Nephron progenitor cell (in vitro differentiated cells): ENCODE results near the gene METTL22.
A peak's percentile ranks its signal among the peaks of the same experiment; 100 is the strongest.

Source experiments
- DNase-seq: peaks from one replicate; pipeline ENCODE4 v3.0.0; 2021
- H3K27ac Mint-ChIP-seq: 2 replicates; pipeline ENCODE4 v1.8.0; 2021; ENCODE audit warnings: mild to moderate bottlenecking, moderate library complexity, mixed read lengths
- H3K27me3 Mint-ChIP-seq: 2 replicates; pipeline ENCODE4 v1.8.0; 2021; ENCODE audit warnings: mild to moderate bottlenecking, low read depth, mixed read lengths; ENCODE audit not compliant: poor library complexity
- H3K36me3 Mint-ChIP-seq: 2 replicates; pipeline ENCODE4 v1.8.0; 2021; ENCODE audit warnings: low read depth, mixed read lengths
- H3K4me1 Mint-ChIP-seq: 2 replicates; pipeline ENCODE4 v1.8.0; 2021; ENCODE audit warnings: mixed read lengths
- H3K4me3 Mint-ChIP-seq: 2 replicates; pipeline ENCODE4 v1.8.0; 2021; ENCODE audit warnings: mild to moderate bottlenecking, moderate library complexity, mixed read lengths
- H3K9me3 Mint-ChIP-seq: 2 replicates; pipeline ENCODE4 v1.8.0; 2021; ENCODE audit warnings: mild to moderate bottlenecking, moderate library complexity, mixed read lengths
- TF ChIP-seq, protein P1 (sequence below): fragments of 200-600 bp; sonication (generic); IDR thresholded peaks from 2 replicates; pipeline ENCODE4 v1.5.0; 2021; ENCODE audit warnings: antibody characterized with exemption

METTL22 gene

DNA sequence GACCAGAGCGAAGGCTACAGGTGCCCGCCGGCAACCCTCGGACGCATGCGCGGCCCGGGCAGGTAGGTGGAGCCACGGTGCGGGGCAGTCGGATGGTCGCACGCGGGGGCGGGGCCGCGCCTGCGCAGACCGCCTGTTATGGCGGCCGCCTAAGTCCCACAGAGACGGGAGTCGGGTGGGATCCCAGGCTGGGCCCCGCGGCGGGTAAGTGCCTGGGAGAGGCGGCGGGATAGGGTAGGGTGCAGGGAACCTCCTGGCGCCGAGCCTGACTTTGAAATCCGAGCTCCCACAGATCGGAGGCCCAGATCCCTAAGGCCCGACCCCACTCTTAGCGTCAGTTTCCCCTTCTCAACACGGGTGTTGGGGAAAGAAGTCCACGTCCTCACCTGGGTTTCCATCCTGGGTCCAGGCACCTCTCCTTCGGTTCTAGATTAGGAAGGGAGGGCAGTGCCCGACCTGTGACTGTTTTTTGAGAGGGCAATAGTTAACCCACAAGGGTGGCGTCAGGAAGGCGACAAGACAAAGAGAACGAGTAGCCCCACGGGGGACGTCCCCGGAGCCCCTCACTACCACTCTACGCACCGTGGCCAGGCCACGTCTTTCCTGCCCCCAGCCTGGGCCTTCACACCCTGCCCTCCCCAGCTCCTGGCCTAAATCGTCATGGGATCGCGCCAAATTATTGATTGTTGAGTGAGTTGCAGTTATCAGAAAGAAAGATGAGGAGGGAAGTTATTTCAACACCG is at the start of gene METTL22:
TSS of gene METTL22 (plus strand) at position 127 of the 743 bp plus-strand sequence. CDS start 3,968 bp downstream, outside the sequence.
- H3K27ac Mint-ChIP-seq = peak within 1 kb of the TSS; percentile 97
- H3K4me3 Mint-ChIP-seq = peak within 1 kb of the TSS; percentile 96
- DNase-seq = peak; percentile 98
- TF ChIP-seq, protein P1, sequence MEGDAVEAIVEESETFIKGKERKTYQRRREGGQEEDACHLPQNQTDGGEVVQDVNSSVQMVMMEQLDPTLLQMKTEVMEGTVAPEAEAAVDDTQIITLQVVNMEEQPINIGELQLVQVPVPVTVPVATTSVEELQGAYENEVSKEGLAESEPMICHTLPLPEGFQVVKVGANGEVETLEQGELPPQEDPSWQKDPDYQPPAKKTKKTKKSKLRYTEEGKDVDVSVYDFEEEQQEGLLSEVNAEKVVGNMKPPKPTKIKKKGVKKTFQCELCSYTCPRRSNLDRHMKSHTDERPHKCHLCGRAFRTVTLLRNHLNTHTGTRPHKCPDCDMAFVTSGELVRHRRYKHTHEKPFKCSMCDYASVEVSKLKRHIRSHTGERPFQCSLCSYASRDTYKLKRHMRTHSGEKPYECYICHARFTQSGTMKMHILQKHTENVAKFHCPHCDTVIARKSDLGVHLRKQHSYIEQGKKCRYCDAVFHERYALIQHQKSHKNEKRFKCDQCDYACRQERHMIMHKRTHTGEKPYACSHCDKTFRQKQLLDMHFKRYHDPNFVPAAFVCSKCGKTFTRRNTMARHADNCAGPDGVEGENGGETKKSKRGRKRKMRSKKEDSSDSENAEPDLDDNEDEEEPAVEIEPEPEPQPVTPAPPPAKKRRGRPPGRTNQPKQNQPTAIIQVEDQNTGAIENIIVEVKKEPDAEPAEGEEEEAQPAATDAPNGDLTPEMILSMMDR = no peak
- peaks cover 18% of the 10 kb centered on the region for H3K27me3 Mint-ChIP-seq
- no peaks in the 10 kb centered on the region for H3K9me3 Mint-ChIP-seq
- peaks cover 23% of the 10 kb centered on the region for H3K4me1 Mint-ChIP-seq
- peaks cover 18% of the 10 kb centered on the region for H3K36me3 Mint-ChIP-seq

DNA sequence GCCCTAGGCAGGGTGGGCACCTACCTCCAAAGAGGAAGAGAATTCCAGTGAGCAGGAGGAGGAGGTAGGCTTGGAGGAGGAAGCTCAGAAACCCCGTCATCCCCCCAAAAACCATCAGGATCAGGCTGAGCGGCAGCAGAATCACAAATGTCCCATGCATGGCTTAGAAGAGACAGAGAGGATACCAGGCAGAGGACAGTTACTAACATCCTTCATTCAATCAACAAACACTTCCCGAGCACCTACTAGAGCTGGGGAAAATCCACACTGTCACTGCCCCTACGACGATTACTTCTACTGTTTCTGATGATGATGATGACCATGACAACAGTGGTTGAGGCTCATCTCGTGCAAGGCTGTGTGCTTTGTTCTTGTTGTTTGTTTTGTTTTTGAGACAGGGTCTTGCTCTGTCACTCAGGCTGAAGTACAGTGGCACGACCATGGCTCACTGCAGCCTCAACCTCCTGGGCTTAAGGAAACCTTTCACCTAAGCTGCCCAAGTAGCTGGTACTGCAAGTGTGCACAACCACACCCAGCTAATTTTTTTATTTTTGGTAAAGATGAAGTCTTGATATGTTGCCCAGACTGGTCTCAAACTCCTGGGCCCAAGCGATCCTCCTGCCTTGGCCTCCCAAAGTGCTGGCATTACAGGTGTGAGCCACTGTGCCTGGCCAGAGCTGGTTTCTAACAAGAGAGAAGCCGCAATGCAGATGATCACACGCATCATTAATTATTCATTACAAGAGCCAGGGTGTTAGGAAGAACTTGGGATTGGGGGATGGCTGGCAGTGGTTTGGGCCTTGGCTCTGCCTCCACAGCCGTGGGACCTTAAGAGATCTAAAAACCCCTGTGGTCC is 49.2 kb upstream of the METTL22 start:
- peaks cover 26% of the 10 kb centered on the region for H3K27me3 Mint-ChIP-seq
- TF ChIP-seq, protein P1 = no peak
- H3K9me3 Mint-ChIP-seq = peaks cover 5% of the 10 kb centered on the region
- DNase-seq = no peak
- peaks cover 24% of the 10 kb centered on the region for H3K4me1 Mint-ChIP-seq
- no peaks in the 10 kb centered on the region for H3K36me3 Mint-ChIP-seq
- no peak overlapping the region for H3K27ac Mint-ChIP-seq
- no peak overlapping the region for H3K4me3 Mint-ChIP-seq

DNA sequence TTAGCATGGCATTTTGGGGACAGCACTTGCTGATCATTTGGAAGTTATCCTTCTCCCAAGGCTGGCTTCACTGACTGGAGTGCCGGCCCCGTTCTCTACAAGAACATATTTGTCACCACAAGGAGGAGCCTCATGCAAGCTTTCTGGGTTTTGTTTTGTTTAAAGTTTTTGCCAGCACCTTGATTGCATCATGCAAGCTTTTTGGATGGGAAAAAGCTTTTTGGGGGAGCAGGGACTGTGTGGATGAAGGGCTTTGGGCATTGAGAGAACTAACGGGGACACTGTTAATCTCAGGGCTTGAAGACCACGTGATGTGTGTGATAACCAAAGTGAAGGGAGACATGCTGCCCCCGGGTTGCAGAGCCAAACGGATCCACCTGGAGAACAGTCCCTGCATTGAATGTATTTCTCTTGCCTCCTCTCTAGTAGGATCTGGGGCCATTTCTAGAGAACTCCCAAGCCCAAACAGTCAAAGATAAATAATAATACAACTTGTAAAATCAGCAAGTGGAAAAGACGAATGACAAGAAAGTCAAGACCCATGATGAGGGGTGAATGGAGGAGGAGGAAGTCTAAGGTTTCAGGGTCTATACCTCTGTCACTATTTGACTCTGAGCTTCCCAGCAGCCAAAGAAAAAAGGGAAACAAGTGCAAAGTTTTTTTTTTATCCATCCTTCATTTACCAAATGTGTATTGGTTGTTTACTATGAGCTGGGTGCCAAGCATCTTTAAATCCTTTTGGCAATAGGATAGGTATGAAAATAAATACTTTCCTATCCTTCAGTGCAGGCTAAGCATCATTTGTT is 48.4 kb upstream of the METTL22 start:
- Mint-ChIP-seq H3K36me3 (no peaks in the 10 kb centered on the region), H3K4me1 (peaks cover 24% of the 10 kb centered on the region), H3K4me3 (no peak overlapping the region), H3K27ac (no peak overlapping the region), H3K27me3 (peaks cover 26% of the 10 kb centered on the region), H3K9me3 (peaks cover 5% of the 10 kb centered on the region)
- TF ChIP-seq, protein P1 = peak; percentile 50
- peak; percentile 22 for DNase-seq

DNA sequence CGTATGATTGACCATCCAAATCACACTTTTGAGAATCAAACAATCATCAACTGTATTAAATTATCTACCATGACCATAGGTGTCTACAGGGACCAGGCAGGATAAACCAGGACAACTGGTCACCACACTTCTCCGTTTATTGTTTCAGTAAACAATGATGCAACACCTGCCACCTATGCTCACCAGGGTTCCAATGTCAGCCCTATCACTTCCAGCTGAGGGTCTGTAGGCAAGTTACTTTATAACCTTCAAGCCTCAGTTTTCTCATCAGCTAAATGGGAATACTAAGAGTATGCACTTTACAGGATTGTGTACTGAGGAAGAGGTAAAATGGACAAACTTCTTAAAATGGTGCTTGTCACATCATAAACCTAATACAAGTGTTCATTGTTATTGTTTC is 46.1 kb upstream of the METTL22 start:
- peaks cover 32% of the 10 kb centered on the region for H3K27me3 Mint-ChIP-seq
- H3K4me1 Mint-ChIP-seq = peaks cover 17% of the 10 kb centered on the region
- no peak overlapping the region for H3K27ac Mint-ChIP-seq
- TF ChIP-seq, protein P1 = no peak
- no peaks in the 10 kb centered on the region for H3K36me3 Mint-ChIP-seq
- peaks cover 5% of the 10 kb centered on the region for H3K9me3 Mint-ChIP-seq
- no peak for DNase-seq
- no peak overlapping the region for H3K4me3 Mint-ChIP-seq

- Mint-ChIP-seq H3K4me1 (peaks cover 13% of the 10 kb centered on the region), H3K27ac (no peak overlapping the region), H3K9me3 (peaks cover 5% of the 10 kb centered on the region), H3K36me3 (no peaks in the 10 kb centered on the region), H3K4me3 (no peak overlapping the region), H3K27me3 (peaks cover 30% of the 10 kb centered on the region)
- TF ChIP-seq, protein P1 = no peak
- DNase-seq = no peak
Observed at GRCh38 chr16:8576141-8577004, 45.1 kb upstream of the METTL22 start.
